T-helper 17 cell (primary cell): ENCODE measurements around the gene CGB7. TPM values are rescaled to one million over a fixed set of nuclear protein-coding genes. Genes with fewer than 3 reads are reported as not detected.
"Not testable (repeated sequence)": the region's sequence is repeated elsewhere in the genome, so short reads cannot be mapped to it uniquely, and the experiment has no call there.

Experiments used
- ATAC-seq: fragments of 150-1000 bp; cut with Tn5 transposase; 2 replicates; pipeline ENCODE4 v1.10.0; 2021; ENCODE audit warnings: mild to moderate bottlenecking, moderate library complexity
- DNase-seq, 3 donors: peaks; one replicate each; pipeline versions ENCODE4 v3.0.0 to v3.0.0-alpha.2; 2020 to 2021
- H3K9me3 ChIP-seq: one replicate; pipeline ENCODE4 v1.7.0; 2013; ENCODE audit warnings: low read length, mild to moderate bottlenecking; ENCODE audit not compliant: control insufficient read depth, poor library complexity, severe bottlenecking
- H3K27ac Mint-ChIP-seq: one replicate; pipeline ENCODE4 v1.8.0; 2022; ENCODE audit warnings: mild to moderate bottlenecking, moderate library complexity, mixed read lengths
- H3K27me3 Mint-ChIP-seq: one replicate; pipeline ENCODE4 v1.8.0; 2022; ENCODE audit warnings: mixed read lengths
- H3K36me3 Mint-ChIP-seq: one replicate; pipeline ENCODE4 v1.8.0; 2022; ENCODE audit warnings: low read depth, mixed read lengths
- H3K4me1 Mint-ChIP-seq: one replicate; pipeline ENCODE4 v1.8.0; 2022; ENCODE audit warnings: mild to moderate bottlenecking, mixed read lengths
- H3K4me3 Mint-ChIP-seq: one replicate; pipeline ENCODE4 v1.8.0; 2022; ENCODE audit warnings: mild to moderate bottlenecking, moderate library complexity, mixed read lengths
- total RNA-seq, 4 donors: library from RNA in 2 of 4; stranded (reverse) in 2 of 4; gene quantifications; one replicate each; pipeline ENCODE4 v1.2.3 and lab custom pipeline; 2022 to 2026

Gene CGB7
- total RNA-seq, 2 donors from 2014 or later = not detected

DNA sequence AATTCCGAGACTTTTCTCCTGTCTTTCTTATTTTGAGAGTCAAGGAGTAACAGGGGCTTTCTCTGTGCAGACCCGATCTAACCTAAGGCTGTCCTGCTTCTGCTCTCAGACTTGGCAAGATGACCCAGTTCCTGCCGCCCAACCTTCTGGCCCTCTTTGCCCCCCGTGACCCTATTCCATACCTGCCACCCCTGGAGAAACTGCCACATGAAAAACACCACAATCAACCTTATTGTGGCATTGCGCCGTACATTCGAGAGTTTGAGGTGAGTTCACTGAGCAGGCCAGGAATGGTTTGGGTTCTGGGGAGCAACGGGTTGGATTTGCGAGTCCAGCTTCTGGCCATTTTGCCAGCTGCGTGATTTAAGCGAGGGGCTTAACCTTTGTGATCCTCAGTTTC is 28.7 kb upstream of the CGB7 start:
- peak overlapping the region; percentile 96 for H3K4me3 Mint-ChIP-seq
- H3K4me1 Mint-ChIP-seq = peaks cover 33% of the 10 kb centered on the region
- H3K9me3 ChIP-seq = no peaks in the 10 kb centered on the region
- DNase-seq (no peak), ATAC-seq (no peak)
- H3K36me3 Mint-ChIP-seq = peaks cover 9% of the 10 kb centered on the region
- peak overlapping the region; percentile 97 for H3K27ac Mint-ChIP-seq
- H3K27me3 Mint-ChIP-seq = peaks cover 3% of the 10 kb centered on the region

DNA sequence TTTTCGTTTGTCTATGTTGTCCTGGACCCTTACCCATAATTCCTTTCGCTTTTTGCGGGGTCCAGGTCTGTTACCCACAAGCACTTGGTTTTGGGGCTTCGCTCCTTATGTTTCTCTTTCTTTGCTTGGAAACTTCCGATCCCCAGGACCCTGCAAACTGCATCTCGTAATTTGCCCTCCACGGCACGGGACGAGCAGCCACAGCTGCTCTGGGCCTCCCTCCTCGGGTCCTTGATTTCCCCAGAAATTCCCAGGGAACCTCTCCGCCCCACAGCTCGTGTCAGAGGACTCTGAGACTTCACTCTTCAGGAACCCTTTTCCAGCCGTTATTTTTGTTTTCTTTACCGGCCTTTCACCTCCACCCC is 28.3 kb upstream of the CGB7 start:
- Mint-ChIP-seq H3K4me1 (peaks cover 32% of the 10 kb centered on the region), H3K27me3 (peaks cover 4% of the 10 kb centered on the region), H3K36me3 (peaks cover 9% of the 10 kb centered on the region), H3K27ac (peak overlapping the region; percentile 97), H3K4me3 (peak overlapping the region; percentile 96)
- no peak for ATAC-seq
- no peak for DNase-seq
- no peaks in the 10 kb centered on the region for H3K9me3 ChIP-seq

- Mint-ChIP-seq H3K4me3 (peak within 1 kb of the TSS; percentile 96), H3K27ac (peak within 1 kb of the TSS; percentile 97), H3K36me3 (peaks cover 12% of the 10 kb centered on the region), H3K27me3 (peaks cover 4% of the 10 kb centered on the region), H3K4me1 (peaks cover 33% of the 10 kb centered on the region)
- peak; percentile 93 for ATAC-seq
- peak; percentile 98 to 99 (median 99) for DNase-seq
- H3K9me3 ChIP-seq = no peaks in the 10 kb centered on the region
Measured at GRCh38 chr19:49085020-49085867, 27.7 kb upstream of the CGB7 start, which contains the start of gene SNRNP70. SNRNP70 (plus strand) TSS chr19:49085451; CDS start chr19:49086415, 964 bp downstream.

DNA sequence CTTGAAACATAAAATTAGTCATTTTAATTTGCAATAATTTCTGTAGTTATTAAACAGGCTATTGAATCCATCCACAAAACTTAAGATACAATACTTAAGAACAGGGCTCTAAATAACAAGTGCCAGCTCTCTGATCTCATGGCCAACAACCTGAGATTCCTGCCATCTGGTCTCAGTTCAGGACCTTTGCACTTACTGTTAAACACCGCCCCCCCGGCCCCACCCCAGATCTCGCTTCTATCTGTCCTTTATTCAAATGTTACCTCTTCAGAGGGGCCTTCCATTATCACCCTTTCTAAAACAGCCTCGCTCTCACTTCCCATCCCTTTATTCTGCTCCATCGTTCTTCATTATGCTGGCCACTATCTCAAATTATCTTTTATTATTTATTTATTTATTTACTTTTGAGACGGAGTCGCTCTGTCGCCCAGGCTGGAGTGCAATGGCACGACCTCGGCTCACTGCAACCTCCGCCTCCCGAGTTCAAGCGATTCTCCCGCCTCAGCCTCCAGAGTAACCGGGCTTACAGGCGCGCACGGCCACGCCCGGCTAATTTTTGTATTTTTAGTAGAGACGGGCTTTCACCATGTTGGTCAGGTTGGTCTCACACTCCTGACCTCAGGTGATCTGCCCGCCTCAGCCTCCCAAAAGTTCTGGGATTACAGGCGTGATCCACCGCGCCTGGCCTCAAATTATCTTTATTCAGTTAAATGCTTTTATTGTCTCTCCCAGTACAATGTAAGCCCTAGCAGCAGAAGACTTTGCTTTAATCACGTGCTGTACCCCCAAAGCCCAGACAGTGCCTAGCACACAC is 26.9 kb upstream of the CGB7 start:
- Mint-ChIP-seq H3K27ac (peak overlapping the region; percentile 97), H3K27me3 (peaks cover 4% of the 10 kb centered on the region), H3K4me1 (peaks cover 32% of the 10 kb centered on the region), H3K36me3 (peaks cover 12% of the 10 kb centered on the region), H3K4me3 (peak overlapping the region; percentile 96)
- no peak for DNase-seq
- no peak for ATAC-seq
- no peaks in the 10 kb centered on the region for H3K9me3 ChIP-seq

- Mint-ChIP-seq H3K36me3 (peaks cover 5% of the 10 kb centered on the region), H3K27ac (peak overlapping the region; percentile 47), H3K27me3 (peaks cover 9% of the 10 kb centered on the region), H3K4me1 (peaks cover 16% of the 10 kb centered on the region), H3K4me3 (no peak overlapping the region)
- H3K9me3 ChIP-seq = no peaks in the 10 kb centered on the region
- ATAC-seq (no peak), DNase-seq (no peak)
Measured at GRCh38 chr19:49081273-49081672, 23.7 kb upstream of the CGB7 start.

DNA sequence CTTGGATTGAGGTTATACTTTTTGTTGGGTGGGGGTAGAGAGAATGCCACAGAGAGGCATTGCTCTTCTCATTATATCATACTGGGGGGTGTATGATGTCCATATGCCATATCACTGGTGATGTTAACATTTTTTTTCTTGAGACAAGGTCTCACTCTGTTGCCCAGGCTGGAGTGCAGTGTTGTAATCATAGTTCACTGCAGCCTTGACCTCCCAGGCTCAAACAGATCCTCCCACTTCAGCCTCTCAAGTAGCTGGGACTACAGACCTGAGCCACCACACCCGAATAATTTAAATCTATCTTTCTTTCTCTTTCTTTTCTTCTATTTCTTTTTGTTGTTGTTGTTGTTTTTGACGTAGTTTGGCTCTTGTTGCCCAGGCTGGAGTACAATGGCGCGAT is 22.8 kb upstream of the CGB7 start:
- no peak for DNase-seq
- Mint-ChIP-seq H3K27ac (no peak overlapping the region), H3K4me3 (no peak overlapping the region), H3K27me3 (peaks cover 17% of the 10 kb centered on the region), H3K36me3 (peaks cover 4% of the 10 kb centered on the region), H3K4me1 (peaks cover 14% of the 10 kb centered on the region)
- H3K9me3 ChIP-seq = no peaks in the 10 kb centered on the region
- ATAC-seq = no peak

DNA sequence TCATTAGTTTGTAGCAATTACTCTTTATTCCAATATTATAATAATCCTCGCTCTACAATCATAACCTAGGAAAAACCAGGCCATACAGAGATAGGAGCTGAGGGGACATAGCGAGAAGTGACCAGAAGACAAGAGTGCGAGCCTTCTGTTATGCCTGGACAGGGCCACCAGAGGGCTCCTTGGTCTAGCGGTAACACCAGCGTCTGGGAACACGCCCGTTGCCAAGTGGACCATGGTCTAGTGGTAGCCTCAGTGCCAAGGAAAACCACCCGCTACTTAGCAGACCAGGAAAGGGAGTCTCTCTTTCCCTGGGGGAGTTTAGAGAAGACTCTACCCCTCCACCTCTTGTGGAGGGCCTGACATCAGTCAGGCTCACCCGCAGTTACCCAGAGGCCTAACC is 17.3 kb upstream of the CGB7 start:
- H3K4me1 Mint-ChIP-seq = peaks cover 14% of the 10 kb centered on the region
- not testable (repeated sequence) for ATAC-seq, H3K27ac Mint-ChIP-seq, H3K9me3 ChIP-seq, H3K4me3 Mint-ChIP-seq, DNase-seq, H3K36me3 Mint-ChIP-seq
- H3K27me3 Mint-ChIP-seq = peaks cover 37% of the 10 kb centered on the region

GRCh38 chr19:49073514-49074378 is 16.2 kb upstream of the CGB7 start:
- no peaks in the 10 kb centered on the region for H3K9me3 ChIP-seq
- H3K27me3 Mint-ChIP-seq = peaks cover 44% of the 10 kb centered on the region
- DNase-seq = no peak
- H3K27ac Mint-ChIP-seq = peak overlapping the region; percentile 8
- peak overlapping the region; percentile 80 for H3K4me3 Mint-ChIP-seq
- no peak for ATAC-seq
- H3K36me3 Mint-ChIP-seq = peaks cover 5% of the 10 kb centered on the region
- peaks cover 14% of the 10 kb centered on the region for H3K4me1 Mint-ChIP-seq

- Mint-ChIP-seq H3K27ac (no peak overlapping the region), H3K4me1 (peaks cover 14% of the 10 kb centered on the region), H3K36me3 (peaks cover 7% of the 10 kb centered on the region), H3K4me3 (no peak overlapping the region), H3K27me3 (peaks cover 55% of the 10 kb centered on the region)
- ATAC-seq = peak; percentile 39
- no peak for DNase-seq
- H3K9me3 ChIP-seq = no peaks in the 10 kb centered on the region
Measured at GRCh38 chr19:49071860-49072547, 14.5 kb upstream of the CGB7 start.

DNA sequence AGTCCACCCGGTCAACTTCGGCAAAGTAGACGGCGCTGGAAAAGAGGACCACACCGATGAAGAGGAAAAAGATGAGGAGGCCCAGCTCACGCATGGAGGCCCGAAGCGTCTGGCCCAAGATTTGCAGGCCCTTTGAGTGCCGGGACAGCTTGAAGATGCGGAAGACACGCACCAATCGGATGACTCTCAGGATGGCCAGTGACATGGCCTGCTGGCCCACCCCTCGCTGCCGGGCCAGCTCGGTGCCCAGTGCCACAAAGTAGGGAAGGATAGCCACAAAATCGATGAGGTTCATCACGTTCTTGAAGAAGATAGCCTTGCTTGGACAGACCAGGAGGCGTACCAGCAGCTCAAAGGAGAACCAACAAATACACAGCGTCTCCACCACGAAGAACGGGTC is 12.9 kb upstream of the CGB7 start:
- ATAC-seq (no peak), DNase-seq (no peak)
- peaks cover 13% of the 10 kb centered on the region for H3K36me3 Mint-ChIP-seq
- H3K27me3 Mint-ChIP-seq = peaks cover 63% of the 10 kb centered on the region
- H3K9me3 ChIP-seq = no peaks in the 10 kb centered on the region
- H3K27ac Mint-ChIP-seq = no peak overlapping the region
- H3K4me1 Mint-ChIP-seq = peaks cover 13% of the 10 kb centered on the region
- no peak overlapping the region for H3K4me3 Mint-ChIP-seq

DNA sequence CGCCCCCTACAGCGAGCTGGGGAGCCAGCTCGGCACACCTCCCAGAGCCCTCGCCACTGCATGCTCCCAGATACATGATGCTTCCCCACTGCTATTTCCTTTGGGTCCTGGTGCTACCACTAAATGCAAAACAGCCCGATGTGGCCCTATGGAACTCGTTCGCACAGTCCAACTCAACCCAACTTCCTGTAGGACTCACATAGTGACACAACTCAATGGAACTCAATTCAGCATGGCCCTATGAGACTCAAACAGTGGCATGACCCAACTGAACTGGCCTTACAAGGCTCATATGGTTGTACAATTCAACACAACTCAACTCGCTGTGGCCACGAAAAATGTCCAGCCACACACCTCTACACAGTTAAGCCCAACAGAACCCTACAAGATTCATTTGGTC is 11.5 kb upstream of the CGB7 start:
- Mint-ChIP-seq H3K4me3 (no peak overlapping the region), H3K4me1 (peaks cover 12% of the 10 kb centered on the region), H3K27ac (peak overlapping the region; percentile 19), H3K36me3 (peaks cover 14% of the 10 kb centered on the region), H3K27me3 (peaks cover 61% of the 10 kb centered on the region)
- no peak for ATAC-seq
- DNase-seq = no peak
- no peaks in the 10 kb centered on the region for H3K9me3 ChIP-seq

DNA sequence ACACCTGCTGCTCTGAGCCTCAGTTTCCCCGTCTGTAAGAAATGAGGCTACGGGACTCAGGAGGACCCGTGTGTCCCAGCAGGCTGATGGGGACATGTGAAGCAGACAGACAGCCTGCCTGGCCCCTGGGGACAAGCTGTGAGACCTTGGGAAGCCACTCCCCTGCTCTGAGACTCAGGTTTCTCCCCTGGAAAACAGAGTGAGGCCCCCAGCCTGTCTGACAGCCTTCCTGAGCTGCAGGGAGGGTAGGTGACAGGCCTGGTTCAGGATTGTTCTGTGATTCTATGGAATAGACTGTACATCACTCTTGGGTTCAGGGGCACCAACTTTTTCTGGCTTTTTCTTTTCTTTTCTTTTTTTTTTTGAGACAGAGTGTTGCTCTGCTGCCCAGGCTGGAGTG is 10.0 kb upstream of the CGB7 start:
- Mint-ChIP-seq H3K4me3 (no peak overlapping the region), H3K36me3 (peaks cover 9% of the 10 kb centered on the region), H3K27ac (no peak overlapping the region), H3K4me1 (peaks cover 4% of the 10 kb centered on the region), H3K27me3 (peaks cover 55% of the 10 kb centered on the region)
- no peaks in the 10 kb centered on the region for H3K9me3 ChIP-seq
- no peak for DNase-seq
- ATAC-seq = no peak
